AG04450 (cell line): ENCODE results near the gene CCBE1. TPM values are rescaled to one million over a fixed set of nuclear protein-coding genes. Genes with fewer than 3 reads are reported as not detected.

Experiments
- CTCF ChIA-PET: fragments of 300-600, 350-600 bp; formaldehyde crosslinking; extraction: SDS; loops from one replicate; lab custom pipeline; 2022; ENCODE audit warnings: antibody characterized with exemption, inconsistent platforms; lab: Charles Lee
- POLR2A ChIA-PET: fragments of 350-600 bp; formaldehyde crosslinking; extraction: SDS; loops from one replicate; lab custom pipeline; 2021; ENCODE audit warnings: antibody characterized with exemption, inconsistent platforms; lab: Yijun Ruan, JAX
- DNase-seq: peaks from one replicate; pipeline ENCODE4 v3.0.0-alpha.2; 2011; ENCODE audit warnings: low read depth, low spot score
- H3K27ac ChIP-seq: one replicate; pipeline ENCODE4 v1.5.1; 2012; ENCODE audit warnings: low read depth, low read length, control low read depth
- H3K27me3 ChIP-seq: one replicate; pipeline ENCODE4 v1.6.0; 2012; ENCODE audit warnings: low read length; ENCODE audit not compliant: control insufficient read depth, insufficient read depth
- H3K4me3 ChIP-seq: 2 replicates; pipeline ENCODE4 v1.5.1; 2011; ENCODE audit warnings: mild to moderate bottlenecking, low read depth, low read length, control low read depth
- H3K9me3 ChIP-seq: 2 replicates; pipeline ENCODE4 v1.5.1; 2012; ENCODE audit warnings: low read length; ENCODE audit not compliant: control insufficient read depth, insufficient read depth
- CTCF ChIP-seq: IDR thresholded peaks from 2 replicates; pipeline ENCODE4 v1.5.1; 2011; ENCODE audit warnings: low read depth, low read length, control low read depth, inconsistent platforms
- polyA plus RNA-seq: library from polyadenylated mRNA; depleted of rRNA; stranded (reverse); fragments of >200 nt; gene quantifications from 2 replicates; pipeline ENCODE4 v1.2.3, GENCODE V29; 2011

CCBE1 gene
- polyA plus RNA-seq, 1 experiment: 40.4 TPM

- POLR2A ChIA-PET: interaction anchor here (0.9 kb wide), 1 partner anchor 27 kb away, joined by 7 read pairs; the partner anchor contains the start of gene CCBE1
- Histone ChIP-seq H3K27ac (no peak overlapping the region), H3K4me3 (no peak overlapping the region), H3K9me3 (no peaks in the 10 kb centered on the region), H3K27me3 (no peaks in the 10 kb centered on the region)
- DNase-seq: no peak
- TF ChIP-seq CTCF: no peak
- CTCF ChIA-PET: interaction anchor here (1.4 kb wide), 1 partner anchor 59 kb away, joined by 4 read pairs; no protein-coding TSS in a partner anchor
These were observed 26.9 kb upstream of the CCBE1 start for GRCh38 chr18:59724103-59724502.

GRCh38 chr18:59721931-59722330 lies 24.7 kb upstream of the CCBE1 start:
- Histone ChIP-seq H3K27me3 (no peaks in the 10 kb centered on the region), H3K9me3 (no peaks in the 10 kb centered on the region), H3K4me3 (no peak overlapping the region), H3K27ac (no peak overlapping the region)
- ChIA-PET CTCF (interaction anchor here (2.8 kb wide), 1 partner anchor 25 kb away, joined by 15 read pairs; the partner anchor contains the start of gene CCBE1), POLR2A (no interaction called here)
- DNase-seq: no peak
- no peak for TF ChIP-seq CTCF

DNA sequence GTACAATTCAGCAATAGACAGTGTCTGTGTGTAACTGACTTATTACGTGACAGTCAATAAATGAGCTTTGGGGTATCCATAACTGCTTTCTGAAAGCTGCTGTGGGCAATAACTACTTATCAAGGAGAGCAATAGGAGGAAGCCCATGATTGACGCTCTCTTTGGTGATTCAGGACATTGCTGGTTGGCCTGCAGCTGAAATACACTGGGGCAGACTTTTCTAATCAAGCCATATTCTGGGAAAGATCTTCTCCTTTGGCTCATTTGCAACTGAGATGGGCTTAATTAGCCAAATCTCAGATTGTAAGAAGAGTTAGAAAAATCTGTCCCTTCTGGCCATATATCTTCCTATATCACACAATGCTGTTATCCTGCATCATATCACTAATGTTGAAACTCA lies 24.0 kb upstream of the CCBE1 start:
- ChIA-PET CTCF (interaction anchor here (2.8 to 4.2 kb wide), 2 partner anchors 24 to 102 kb away, joined by 15 to 20 read pairs; partner anchors contain the start of gene CCBE1), POLR2A (no interaction called here)
- Histone ChIP-seq H3K9me3 (no peaks in the 10 kb centered on the region), H3K27me3 (no peaks in the 10 kb centered on the region), H3K27ac (no peak overlapping the region), H3K4me3 (no peak overlapping the region)
- TF ChIP-seq CTCF: no peak
- no peak for DNase-seq

DNA sequence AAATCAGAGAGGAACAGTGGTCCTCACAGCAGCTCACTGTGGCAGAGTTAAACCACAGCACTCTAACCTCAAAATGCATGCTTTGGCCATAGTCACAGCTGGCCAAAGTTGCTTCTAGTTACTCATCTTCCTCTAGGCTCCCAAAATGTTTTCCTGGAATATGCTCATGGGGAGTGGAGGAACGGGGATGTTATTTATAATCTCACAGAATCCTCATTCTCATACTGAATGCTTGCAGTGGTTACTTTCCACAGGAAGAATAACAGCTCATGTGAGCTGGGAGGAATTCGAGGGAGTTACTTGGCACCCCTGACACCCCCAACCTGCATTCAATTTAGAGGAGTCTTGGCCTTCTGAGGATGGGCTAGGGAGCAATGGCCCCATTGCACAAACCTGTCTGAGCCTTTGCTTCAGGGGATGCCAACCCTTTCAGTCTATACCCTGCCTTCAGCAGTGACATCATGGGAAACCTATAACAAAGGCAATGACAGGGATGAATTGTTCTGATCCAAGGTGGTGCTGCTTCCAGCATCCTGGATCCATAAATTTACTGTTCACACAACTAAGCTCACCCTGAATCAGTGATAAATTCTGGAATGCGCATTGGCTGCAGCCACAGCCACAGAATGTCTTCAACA lies 22.4 kb upstream of the CCBE1 start:
- Histone ChIP-seq H3K27ac (peak overlapping the region; percentile 87), H3K9me3 (no peaks in the 10 kb centered on the region), H3K27me3 (no peaks in the 10 kb centered on the region), H3K4me3 (no peak overlapping the region)
- ChIA-PET POLR2A (interaction anchor here (1.0 to 1.6 kb wide), 2 partner anchors 22 to 180 kb away, joined by 4 to 7 read pairs; partner anchors contain the start of genes CCBE1 and PMAIP1), CTCF (interaction anchor here (0.6 to 4.2 kb wide), 7 partner anchors 22 to 1539 kb away, joined by 3 to 20 read pairs (median 6); partner anchors contain the start of gene CCBE1)
- DNase-seq: peak; percentile 58
- no peak for TF ChIP-seq CTCF

DNA sequence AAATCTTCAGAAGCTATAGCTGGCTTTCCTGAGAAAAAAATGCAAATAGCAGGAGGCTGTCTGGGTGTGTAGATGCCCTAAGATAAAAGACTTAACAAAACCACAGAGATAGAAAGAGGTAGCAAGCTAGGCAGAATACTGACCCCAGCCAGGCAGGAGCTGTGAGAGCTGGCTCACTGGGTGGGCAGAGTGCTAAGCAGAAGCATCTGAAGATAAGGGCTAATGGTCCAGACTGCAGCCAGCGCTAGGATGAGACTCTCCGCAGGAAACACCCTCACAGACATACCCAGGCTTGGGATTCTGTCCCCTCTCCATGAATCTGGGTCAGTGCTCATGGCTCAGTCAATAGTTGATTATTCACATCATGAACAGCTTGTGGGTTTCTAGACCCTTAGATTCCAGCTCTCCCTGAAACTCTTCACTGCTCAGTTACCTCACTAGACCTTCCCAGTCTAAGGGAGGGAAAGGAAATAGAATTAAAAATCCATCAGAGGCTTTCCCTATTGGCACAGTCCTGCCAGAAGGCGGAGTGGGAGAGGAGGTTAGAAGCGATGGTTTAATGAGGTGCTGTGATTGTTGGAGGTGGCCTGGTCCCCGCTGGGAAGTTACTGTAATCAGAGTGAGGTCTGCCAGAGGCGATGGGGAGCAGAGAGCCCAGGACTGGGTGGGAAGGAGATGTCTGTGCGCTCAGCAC lies 21.4 kb upstream of the CCBE1 start:
- no peak for DNase-seq
- Histone ChIP-seq H3K9me3 (no peaks in the 10 kb centered on the region), H3K4me3 (no peak overlapping the region), H3K27me3 (no peaks in the 10 kb centered on the region), H3K27ac (peak overlapping the region; percentile 87)
- POLR2A ChIA-PET: interaction anchor here (0.7 to 1.6 kb wide), 8 partner anchors 11 to 181 kb away, joined by 3 to 23 read pairs (median 7); partner anchors contain the start of genes CCBE1 and PMAIP1
- CTCF ChIA-PET: interaction anchor here (1.3 to 4.2 kb wide), 3 partner anchors 21 to 104 kb away, joined by 4 to 20 read pairs (median 18); partner anchors contain the start of gene CCBE1
- no peak for TF ChIP-seq CTCF
